Hematopoietic multipotent progenitor cell treated with erythropoietin and hydrocortisone succinate and interleukin-3 and kit ligand, for 15 days (in vitro differentiated cells): ENCODE measurements around the gene BEND3.

Experiments used
- DNase-seq: peaks from one replicate; pipeline ENCODE4 v3.0.0-alpha.2; 2015; ENCODE audit warnings: low spot score

Gene BEND3

GRCh38 chr6:107083047-107083768 is 32.1 kb downstream of the BEND3 start:
- no peak for DNase-seq

GRCh38 chr6:107082045-107082444 is 33.3 kb downstream of the BEND3 start:
- no peak for DNase-seq

- no peak for DNase-seq
Observed at GRCh38 chr6:107080036-107080435, 35.3 kb downstream of the BEND3 start.

- no peak for DNase-seq
Observed at GRCh38 chr6:107079429-107079828, 35.9 kb downstream of the BEND3 start.

- DNase-seq: no peak
Observed at GRCh38 chr6:107077710-107078109, 37.6 kb downstream of the BEND3 start.

GRCh38 chr6:107075951-107076381 is 39.3 kb downstream of the BEND3 start:
- no peak for DNase-seq

GRCh38 chr6:107070686-107071085 is 44.6 kb downstream of the BEND3 start:
- DNase-seq: no peak

- no peak for DNase-seq
Observed at GRCh38 chr6:107069631-107070548, 45.4 kb downstream of the BEND3 start.

GRCh38 chr6:107068691-107069630 is 46.4 kb downstream of the BEND3 start:
- no peak for DNase-seq

GRCh38 chr6:107066697-107067659 is 48.3 kb downstream of the BEND3 start:
- no peak for DNase-seq

- DNase-seq: no peak
Observed at GRCh38 chr6:107064579-107065065, 50.7 kb downstream of the BEND3 start.

- DNase-seq: no peak
Observed at GRCh38 chr6:107062691-107063090, 52.6 kb downstream of the BEND3 start.

GRCh38 chr6:107061125-107062020 is 53.9 kb downstream of the BEND3 start:
- DNase-seq: no peak

GRCh38 chr6:107060704-107061103 is 54.6 kb downstream of the BEND3 start:
- no peak for DNase-seq

GRCh38 chr6:107059606-107060005 is 55.7 kb downstream of the BEND3 start:
- DNase-seq: no peak

- no peak for DNase-seq
Observed at GRCh38 chr6:107057679-107058078, 57.6 kb downstream of the BEND3 start.

- DNase-seq: no peak
Observed at GRCh38 chr6:107056796-107057195, 58.5 kb downstream of the BEND3 start.

- DNase-seq: no peak
Observed at GRCh38 chr6:107047807-107048206, 67.5 kb downstream of the BEND3 start.

GRCh38 chr6:107045826-107046675 is 69.3 kb downstream of the BEND3 start:
- DNase-seq: no peak
